HG03521 (cell line): ENCODE results near the gene HOXD13.

ENCODE experiments used
- ATAC-seq: cut with Tn5 transposase; IDR thresholded peaks from one replicate; pipeline ENCODE4 v1.9.1; 2021; ENCODE audit warnings: mild to moderate bottlenecking, moderate library complexity; ENCODE audit not compliant: unreplicated experiment

Gene HOXD13

DNA sequence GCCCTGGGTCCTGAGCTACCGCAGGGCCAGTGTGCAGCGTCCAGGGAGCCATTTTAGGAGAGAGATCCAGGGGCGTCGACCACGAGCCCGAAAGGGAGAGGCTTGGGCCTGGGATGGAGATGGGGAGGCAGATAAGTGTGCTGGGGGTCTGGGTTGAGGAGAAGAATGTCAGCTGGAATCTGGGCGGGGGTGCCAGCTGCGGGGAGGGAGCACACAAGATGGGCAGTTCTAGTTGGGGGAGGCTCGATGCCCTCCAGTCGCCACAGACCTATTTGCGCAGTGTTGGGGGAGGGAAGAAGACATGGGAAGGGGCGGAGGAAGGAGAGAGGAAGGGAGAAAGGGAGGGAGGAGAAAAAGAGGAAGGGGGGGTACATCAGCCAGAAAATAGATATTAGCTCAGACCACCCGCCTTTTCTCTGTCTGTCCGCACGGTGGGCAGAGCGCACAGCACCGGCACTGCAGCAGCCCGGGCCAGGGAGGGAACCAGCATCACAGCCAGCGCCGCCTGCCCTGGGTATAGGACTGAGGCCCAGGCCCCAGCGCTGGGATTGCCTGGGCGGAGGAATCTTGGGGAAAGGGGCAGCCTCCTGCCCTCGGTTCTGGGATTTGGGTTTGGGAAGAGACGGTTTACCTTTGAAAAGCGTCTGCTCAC, 12.7 kb downstream of the HOXD13 start:
- ATAC-seq = no peak

DNA sequence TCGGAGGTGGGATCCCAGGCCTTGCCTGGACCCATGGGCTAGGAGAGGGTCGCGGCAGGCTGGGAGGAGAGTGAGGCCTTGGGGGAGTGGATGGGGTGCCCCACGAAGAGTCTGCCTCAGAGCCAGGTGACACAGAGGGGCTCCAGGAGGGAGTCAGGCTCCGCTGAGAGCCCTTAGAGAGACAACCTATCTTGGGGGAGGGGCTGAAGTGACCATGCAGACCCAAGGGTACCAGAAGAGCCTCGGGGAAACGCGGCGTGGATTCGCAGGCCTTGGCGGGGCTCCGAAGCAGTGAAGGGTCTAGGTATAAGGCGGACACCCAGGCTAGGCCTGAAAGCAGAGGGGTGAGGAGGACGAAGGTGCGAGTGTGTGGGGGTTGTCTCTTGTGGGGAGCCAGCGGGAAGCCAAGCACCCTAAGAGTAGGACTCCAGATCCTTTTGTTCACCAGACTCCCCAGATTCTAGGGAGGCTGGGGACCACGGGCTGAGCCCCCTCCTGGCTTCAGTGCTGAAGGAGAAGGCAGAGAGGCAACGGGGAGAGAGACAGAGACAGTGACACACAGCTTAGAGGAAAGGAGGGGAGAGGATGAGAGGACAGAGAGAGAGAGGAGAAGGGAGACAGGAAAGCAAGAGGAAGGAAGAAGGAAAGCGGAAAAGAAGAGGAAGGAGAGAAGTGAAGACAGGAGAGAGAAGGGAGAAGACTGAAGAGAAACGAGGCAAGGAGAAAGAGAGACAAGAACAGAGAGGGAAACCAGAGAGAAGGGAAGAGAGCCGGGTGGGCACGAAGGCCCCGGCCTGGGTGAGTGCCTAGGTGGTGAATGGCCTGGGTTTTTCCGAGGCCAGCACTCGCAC, 13.4 kb downstream of the HOXD13 start:
- no peak for ATAC-seq

DNA sequence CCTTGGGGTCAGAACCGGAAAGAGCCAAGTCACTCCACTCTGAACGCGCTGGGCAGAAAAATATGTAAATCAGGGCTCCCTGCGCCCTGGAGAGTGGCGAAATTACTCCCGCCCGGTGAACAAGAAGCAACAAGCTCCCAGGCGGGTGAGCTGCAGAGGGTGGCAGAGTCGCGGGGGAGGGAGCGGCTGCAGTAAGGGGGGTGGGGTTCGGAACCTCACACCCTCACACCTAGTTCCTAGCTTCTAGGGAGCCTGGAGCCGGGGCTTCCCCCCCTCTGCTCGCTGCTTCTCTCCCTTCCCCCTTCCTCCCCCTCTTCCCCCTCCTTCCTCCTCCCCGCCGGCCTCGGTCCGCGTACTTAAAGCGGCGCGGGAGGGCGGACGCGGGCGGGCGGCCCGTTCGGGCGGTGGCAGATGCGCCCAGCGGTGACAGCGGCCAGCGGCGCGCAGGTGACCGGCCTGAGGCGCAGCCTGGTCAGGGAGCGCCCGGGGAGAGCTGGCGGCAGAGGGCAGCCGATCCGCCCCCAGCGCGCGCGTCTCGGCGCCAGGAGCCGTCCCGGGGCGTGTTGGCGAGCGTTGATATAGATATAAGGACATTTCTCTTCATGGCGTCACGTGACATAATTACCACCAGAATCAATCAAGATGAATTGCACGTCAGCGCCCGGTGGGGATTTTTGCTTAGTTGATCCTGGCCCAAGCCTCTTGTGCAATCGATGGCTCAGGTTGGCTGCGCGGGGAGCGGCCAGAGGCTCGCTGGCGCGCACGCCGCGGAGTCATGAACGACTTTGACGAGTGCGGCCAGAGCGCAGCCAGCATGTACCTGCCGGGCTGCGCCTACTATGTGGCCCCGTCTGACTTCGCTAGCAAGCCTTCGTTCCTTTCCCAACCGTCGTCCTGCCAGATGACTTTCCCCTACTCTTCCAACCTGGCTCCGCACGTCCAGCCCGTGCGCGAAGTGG, 14.3 kb downstream of the HOXD13 start, which contains the start of gene HOXD11:
TSS of gene HOXD11 (plus strand) at position 700 of the 959 bp plus-strand sequence. CDS start at position 776, 76 bp downstream.
- ATAC-seq = no peak

DNA sequence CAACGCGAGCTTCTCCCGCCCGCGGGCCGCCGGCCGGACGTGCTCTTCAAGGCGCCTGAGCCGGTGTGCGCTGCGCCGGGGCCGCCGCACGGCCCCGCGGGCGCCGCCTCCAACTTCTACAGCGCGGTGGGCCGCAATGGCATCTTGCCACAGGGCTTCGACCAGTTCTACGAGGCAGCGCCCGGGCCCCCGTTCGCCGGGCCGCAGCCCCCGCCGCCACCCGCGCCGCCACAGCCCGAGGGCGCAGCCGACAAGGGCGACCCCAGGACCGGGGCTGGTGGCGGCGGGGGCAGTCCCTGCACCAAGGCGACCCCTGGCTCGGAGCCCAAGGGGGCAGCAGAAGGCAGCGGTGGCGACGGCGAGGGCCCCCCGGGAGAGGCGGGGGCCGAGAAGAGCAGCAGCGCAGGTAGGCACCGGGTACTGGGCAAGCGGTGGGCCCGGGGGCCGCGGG, 15.2 kb downstream of the HOXD13 start:
- no peak for ATAC-seq

DNA sequence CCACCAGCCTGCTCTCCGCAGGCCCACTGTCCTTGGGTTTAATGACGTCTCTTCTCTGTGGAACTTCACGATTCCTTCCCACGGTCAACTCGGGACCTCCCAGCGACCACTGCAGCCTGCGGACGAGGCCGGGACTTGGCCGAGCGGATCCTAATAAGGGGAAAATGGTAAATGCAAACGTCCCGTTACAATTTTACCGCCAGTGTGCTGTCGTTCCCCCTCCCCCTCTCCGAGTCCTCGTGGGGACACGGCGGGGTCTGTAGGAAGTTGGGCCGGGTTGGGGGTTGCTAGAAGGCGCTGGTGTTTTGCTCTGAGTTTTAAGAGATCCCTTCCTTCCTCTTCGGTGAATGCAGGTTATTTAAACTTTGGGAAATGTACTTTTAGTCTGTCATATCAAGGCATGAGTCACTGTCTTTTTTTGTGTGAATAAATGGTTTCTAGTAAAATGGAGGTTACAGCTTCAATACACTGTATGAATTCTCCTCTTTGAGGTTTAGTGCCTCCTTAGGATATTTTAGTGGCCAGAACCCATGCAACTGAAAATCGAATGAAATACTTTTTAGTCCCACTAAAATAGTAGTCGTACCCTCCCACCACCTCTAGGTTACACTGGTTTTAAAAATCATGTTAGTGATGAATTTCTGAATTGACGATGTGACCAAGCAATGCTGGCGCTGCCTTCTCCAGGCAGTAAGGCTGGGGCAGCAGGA, 16.8 kb downstream of the HOXD13 start:
- no peak for ATAC-seq

DNA sequence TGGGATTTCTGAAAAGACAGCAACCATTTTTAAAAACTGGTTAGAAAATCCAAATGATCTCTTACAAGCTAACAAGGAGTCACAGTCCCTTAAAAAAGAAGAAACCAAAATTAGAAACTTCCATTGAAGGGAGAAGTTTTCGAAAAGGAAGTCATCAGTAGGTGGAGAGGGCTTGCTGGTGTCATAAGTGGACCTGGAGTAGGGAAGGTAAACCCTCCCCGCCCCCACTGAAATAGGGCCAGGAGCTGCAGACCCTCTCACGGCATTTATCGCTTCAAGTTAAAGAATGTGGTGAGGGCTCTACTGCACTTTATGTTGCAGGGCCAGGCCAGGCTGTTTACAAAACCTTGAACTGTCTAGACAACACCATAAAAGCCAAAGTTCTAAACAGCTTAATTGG, 17.4 kb downstream of the HOXD13 start:
- no peak for ATAC-seq

DNA sequence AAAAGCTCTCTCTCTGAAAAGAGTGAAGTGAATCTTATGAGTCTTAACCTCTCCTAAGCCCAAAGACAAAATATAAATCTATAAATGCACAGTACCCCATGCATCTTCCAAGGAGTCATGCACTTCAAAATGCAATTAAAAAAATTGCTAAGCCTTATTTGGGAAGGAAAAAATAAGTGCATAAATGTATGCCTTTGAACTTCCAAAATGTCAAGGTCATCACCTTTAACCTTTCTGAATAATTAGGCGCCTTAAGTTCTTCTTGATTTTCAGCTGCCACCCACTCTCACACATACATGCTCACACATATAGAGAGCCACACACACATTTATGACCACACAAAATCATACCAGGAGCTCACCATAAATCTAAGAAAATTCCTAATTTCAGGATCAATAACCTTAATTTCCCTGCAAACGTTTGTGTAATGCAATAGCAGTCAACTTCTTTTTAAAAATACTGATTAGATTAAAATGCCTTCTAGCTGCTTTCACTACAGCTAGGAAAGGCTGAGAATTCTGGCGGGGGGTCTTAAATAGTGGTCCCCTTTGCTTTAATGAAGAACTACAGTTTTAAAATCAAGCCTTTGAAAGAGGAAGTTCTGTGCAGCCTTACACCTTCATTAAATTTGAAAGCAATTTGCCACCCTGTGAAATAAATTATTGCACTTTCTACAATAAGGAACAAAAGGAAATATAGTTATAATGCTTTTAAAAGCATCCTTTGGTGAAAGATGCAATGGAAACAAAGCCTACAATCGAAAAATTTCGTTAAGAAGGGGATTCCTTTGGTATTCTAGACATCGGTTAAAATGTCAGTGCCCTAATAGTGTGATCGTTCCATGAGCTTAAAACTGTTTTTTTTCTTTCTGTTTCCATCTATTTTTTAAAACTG, 18.1 kb downstream of the HOXD13 start:
- ATAC-seq = no peak

DNA sequence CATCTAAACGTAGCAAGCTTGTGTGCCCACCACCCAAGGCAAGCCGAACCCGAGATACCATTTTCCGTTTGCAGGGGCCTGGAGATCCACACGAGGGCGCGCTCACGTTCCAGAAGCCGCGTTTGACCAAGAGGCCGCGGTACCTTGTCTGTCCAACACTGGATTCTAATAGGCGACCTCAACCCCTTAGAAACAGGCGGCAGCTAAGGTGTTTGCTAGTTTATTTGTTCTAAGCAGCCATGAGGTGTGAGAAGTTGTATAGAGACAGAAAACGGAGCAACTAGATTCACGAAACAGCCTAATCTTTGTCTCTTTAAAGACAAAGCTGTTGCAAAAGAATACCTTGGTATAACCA, 18.8 kb downstream of the HOXD13 start:
- ATAC-seq = no peak

DNA sequence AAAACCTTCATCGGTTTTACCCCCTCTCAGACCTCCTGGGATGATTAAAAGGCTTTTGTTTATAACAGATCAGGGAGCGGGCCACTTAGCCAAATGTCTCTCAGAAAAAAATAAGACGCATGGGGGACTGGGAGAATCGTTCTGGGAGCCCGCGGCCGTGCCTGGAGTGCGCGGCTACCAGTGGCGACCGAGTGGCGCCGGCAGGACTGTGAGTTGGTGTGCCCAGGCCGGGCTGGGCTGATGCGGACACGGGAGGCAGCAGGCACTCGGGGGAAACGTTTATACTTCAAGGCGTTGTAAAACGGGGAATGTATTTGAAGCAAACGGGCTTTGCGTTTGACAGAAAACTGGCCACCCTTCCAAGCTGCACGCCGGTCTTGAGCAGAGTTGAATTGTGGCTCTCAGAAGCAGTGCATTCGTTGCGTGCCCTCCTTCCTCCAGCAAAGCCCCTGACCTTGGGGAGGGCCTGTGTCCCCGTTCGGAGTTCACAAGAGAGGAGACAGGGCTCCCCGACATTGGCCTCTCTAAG, 19.4 kb downstream of the HOXD13 start:
- ATAC-seq = no peak

DNA sequence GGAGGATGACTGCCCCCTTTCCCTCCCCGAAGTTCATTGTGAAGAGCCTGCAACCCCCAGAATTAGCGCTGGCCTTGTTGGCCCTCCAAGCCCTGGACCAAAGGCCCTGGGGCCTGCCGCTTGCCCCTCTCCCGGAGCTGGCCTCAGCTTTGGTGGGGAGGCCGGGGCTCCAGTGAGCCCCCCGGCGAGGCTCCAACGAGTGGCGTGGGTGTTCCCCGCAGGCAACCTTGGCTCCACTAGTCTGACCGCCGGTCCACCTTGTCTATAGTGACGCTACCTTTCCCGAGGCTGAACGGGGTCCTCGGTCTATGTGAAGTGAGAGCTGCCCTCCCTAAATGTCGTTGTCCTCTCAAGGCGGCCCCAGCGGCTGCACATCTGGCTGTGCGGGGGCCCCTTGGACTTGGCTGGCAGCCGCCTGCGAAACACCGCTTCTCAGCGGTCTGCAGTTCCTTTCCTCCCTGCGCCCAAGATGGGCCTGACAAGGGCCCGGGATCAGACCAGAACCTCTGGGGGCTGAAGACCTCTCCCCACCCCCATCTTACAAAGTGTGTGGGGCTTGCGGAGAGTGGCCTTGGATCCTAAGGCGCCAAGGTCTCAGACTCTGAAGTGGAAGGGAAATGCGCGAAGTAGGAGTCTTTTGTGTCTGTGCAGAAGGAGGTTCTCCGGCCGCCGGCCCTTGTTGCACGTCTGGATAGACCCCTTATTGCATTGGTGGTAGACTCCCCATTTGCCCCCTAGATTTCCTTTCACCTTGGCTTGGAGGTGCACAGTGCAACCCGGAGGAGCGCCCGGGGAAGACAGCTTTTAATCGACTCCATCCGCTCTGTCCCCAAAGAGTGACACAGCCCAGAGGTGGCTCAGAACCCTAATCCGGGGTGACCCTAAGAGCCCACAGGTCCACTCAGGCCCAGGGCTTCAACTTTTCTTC, 20.1 kb downstream of the HOXD13 start:
- ATAC-seq = no peak

DNA sequence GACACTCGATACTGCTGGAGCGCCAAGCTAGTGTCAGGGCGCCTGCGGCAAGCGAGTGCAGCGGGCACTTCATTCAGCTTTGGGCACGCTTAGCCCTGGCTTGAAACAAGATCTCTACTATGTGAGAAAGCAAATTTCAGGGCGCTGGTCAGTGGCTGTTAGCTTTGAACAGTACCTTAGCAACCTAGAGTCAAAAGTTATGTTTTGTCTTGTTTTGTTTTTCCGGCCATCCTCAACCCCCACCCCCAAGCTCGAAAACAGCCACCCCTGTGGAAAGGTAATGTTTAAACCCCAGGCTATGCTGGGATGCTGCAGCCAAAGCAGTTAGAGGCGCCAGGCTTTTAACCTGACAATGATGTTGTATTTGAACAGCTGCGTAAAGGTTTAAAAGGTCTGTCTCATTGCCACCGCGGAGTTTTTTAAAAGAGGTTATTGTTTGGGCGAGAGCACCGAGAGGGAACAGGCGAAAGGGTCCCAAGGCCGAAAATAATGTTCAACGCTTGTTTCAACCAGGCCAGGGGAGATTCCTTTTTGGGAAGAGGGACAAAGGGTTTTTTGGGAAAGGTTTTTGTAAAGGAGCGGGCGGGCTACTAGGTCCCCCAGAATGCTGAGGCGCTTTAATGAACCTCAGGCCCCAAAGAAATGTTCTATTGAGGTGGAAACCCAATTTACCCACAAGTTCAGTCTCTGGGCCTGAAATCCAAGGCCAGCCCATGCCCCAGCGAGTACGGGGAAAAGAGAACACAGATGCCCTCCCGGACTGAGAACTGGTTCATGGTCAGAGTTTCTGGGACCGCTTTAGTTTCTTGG, 21.8 kb downstream of the HOXD13 start:
- no peak for ATAC-seq

DNA sequence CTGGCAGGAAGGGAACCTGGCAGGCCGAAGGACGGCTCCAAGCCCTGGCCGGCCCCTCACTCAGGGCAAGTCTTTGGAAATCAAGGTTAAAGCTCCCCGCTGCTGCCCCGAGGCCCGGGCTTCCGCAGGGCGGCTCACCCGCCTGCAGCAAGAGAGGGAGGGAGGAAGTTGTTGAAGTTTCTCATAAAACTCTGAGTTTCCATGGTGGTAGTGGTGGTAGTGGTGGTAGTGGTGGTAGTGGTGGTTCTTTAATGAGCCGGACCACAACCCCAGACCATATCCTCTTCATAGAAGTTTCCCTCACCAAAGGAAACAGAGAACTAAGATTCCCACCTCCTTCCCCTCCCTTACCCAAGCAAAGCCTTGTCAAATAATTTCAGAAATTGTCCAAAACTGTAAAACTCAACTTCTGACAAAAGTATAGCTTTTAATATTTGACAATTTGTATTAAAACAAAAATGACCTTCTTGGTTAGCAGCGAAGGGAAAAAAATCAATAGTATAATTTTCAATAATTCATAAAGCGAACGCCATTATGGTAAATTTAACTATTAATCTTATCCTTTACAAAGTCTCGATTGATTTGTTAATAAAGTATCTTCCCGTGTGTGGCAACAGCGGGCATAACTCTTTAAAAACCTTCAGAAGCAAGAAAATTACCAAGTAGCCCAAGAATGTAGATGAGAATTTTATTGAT, 22.6 kb downstream of the HOXD13 start:
- no peak for ATAC-seq

DNA sequence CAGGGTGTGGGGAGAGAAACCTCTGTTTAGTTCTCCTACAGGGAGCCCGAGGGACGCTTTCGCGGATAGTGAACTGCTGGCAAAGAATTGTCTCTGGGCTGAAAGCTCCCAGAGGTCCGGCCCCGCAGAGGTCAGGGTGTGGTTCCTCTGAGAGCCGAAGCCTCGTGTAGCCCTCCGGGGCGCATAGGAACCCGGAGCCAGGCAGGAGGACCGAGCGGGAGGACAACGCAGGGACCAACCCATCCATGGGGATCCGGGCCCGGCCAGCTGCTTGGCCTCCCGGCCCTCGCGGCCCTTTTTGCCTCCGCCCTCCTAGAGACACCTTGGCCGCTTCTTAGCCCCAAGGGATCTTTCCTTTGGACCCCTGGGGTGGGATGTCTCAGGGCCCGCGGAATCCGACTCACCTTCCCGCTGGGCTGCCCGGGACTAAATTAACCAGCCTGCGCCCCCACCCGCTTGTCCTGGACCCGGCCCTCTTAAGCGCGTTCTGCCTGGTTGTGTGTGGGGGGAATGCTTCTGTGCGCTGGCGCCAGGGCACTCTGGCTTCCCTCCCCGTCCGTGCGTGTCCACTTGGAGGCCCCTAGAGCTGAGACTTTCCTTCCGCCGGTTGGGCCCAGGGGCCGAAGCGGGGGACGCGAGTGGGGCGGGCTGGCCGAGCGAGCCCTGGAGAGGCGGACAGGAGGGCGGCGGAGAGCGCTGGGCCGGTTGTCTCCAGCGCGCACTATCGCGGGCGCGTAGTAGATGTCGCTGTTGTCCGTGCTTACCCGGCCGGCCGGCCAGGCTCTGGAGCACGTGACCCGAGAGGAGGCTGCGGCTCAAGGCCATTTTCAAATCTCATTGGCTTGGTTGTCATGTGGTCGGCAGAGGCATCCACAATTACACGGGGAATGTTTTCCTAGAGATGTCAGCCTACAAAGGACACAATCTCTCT, 23.6 kb downstream of the HOXD13 start, which contains the start of gene HOXD10:
TSS of gene HOXD10 (plus strand) at position 896 of the 931 bp plus-strand sequence. CDS start 56 bp downstream, outside the sequence.
- no peak for ATAC-seq

DNA sequence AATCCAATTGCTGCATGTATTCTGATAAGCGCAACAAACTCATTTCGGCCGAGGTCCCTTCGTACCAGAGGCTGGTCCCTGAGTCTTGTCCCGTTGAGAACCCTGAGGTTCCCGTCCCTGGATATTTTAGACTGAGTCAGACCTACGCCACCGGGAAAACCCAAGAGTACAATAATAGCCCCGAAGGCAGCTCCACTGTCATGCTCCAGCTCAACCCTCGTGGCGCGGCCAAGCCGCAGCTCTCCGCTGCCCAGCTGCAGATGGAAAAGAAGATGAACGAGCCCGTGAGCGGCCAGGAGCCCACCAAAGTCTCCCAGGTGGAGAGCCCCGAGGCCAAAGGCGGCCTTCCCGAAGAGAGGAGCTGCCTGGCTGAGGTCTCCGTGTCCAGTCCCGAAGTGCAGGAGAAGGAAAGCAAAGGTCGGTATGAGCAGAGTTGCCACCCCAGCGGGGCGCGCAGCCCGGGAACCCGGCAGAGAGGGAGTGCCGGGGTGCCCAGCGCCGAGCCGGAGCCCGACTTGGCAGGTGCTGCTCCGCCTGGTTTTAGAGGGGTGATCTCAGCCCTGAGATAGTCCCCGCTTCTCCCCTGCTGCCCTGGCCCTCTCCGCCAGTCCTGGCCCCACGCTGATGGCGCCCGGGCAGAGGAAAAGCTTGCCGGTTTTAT, 24.8 kb downstream of the HOXD13 start:
- no peak for ATAC-seq

DNA sequence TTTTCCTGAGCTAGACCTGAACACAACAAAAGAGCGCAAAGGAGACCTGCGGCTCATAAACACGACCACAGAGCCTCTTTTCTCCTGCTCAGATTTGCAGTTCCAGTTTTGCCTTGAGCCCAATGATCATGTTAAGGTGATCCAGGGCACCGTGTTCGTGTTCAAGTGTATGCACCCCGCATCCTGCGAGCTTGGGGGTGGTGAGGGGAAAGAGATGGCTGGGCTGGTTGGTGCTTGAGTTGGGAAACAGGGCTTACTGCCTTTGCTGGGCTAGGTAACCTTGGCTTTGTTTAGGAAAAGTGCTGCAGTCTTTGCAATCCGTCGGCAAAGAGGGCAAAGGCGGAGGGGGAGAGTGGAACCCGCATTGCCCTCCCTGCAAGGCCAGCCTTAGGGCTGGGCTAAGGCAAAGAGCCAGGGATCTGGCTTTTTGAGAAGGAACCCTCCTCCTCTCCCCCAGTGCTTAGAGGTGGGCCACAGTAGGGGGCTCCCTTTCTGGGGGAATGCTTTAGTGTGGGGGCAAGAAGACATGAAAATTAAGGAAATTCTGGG, 25.4 kb downstream of the HOXD13 start:
- no peak for ATAC-seq
